ENCODE measurements around the gene LRRC18. TPM values are rescaled to one million over a fixed set of nuclear protein-coding genes. Genes with fewer than 3 reads are reported as not detected.

Gene LRRC18
- total RNA-seq, 1 experiment from 2014 or later, result not detected

- no peaks in the 10 kb centered on the region for H3K36me3 Mint-ChIP-seq (ENCODE audit: insufficient read depth, unreplicated experiment)
- H3K9me3 Mint-ChIP-seq (ENCODE audit: unreplicated experiment), result no peaks in the 10 kb centered on the region
- no peak for TF ChIP-seq CTCF (IDR thresholded peaks at IDR 0.05; ENCODE audit: unreplicated experiment)
- ChIA-PET POLR2A (interaction anchor here (0.7 kb wide), 1 partner anchor 515 kb away, joined by 3 read pairs; no protein-coding TSS in a partner anchor), CTCF (interaction anchor here (1.5 kb wide), 1 partner anchor 316 kb away, joined by 8 read pairs; no protein-coding TSS in a partner anchor)
- no peak overlapping the region for H3K4me3 Mint-ChIP-seq (ENCODE audit: unreplicated experiment)
- intact Hi-C loops (cut with micrococcal nuclease), result loop anchor here (10.0 kb wide), 1 partner anchor 432 kb away; no protein-coding TSS in a partner anchor
- DNase-seq (ENCODE audit: unreplicated experiment), result peak; percentile 57
- BruUV-seq (replicated peaks), result no TSS peak
- peaks cover 24% of the 10 kb centered on the region for H3K27me3 Mint-ChIP-seq (ENCODE audit: insufficient read depth, unreplicated experiment)
- no peaks in the 10 kb centered on the region for H3K4me1 Mint-ChIP-seq (ENCODE audit: insufficient read depth, unreplicated experiment)
- no peak overlapping the region for H3K27ac Mint-ChIP-seq (ENCODE audit: low read depth, unreplicated experiment)
Measured at GRCh38 chr10:48973065-48973464, 33.4 kb upstream of the LRRC18 start.

GRCh38 chr10:48970654-48971053, 31.0 kb upstream of the LRRC18 start:
- no peaks in the 10 kb centered on the region for H3K9me3 Mint-ChIP-seq (ENCODE audit: unreplicated experiment)
- no peak for TF ChIP-seq CTCF (IDR thresholded peaks at IDR 0.05; ENCODE audit: unreplicated experiment)
- H3K36me3 Mint-ChIP-seq (ENCODE audit: insufficient read depth, unreplicated experiment), result no peaks in the 10 kb centered on the region
- H3K27ac Mint-ChIP-seq (ENCODE audit: low read depth, unreplicated experiment), result no peak overlapping the region
- DNase-seq (ENCODE audit: unreplicated experiment), result no peak
- no TSS peak for BruUV-seq (replicated peaks)
- ChIA-PET CTCF (interaction anchor here (1.5 kb wide), 1 partner anchor 191 kb away, joined by 5 read pairs; no protein-coding TSS in a partner anchor), POLR2A (no interaction called here)
- H3K27me3 Mint-ChIP-seq (ENCODE audit: insufficient read depth, unreplicated experiment), result peaks cover 39% of the 10 kb centered on the region
- no peaks in the 10 kb centered on the region for H3K4me1 Mint-ChIP-seq (ENCODE audit: insufficient read depth, unreplicated experiment)
- H3K4me3 Mint-ChIP-seq (ENCODE audit: unreplicated experiment), result no peak overlapping the region
- intact Hi-C loops (cut with micrococcal nuclease), result loop anchor here (10.0 kb wide), 1 partner anchor 434 kb away; no protein-coding TSS in a partner anchor

- ChIA-PET CTCF (interaction anchor here (1.4 to 1.5 kb wide), 2 partner anchors 10 to 192 kb away, joined by 4 to 5 read pairs; no protein-coding TSS in a partner anchor), POLR2A (no interaction called here)
- intact Hi-C loops (cut with micrococcal nuclease), result loop anchor here (10.0 kb wide), 1 partner anchor 435 kb away; no protein-coding TSS in a partner anchor
- H3K27ac Mint-ChIP-seq (ENCODE audit: low read depth, unreplicated experiment), result no peak overlapping the region
- peaks cover 39% of the 10 kb centered on the region for H3K27me3 Mint-ChIP-seq (ENCODE audit: insufficient read depth, unreplicated experiment)
- no peak overlapping the region for H3K4me3 Mint-ChIP-seq (ENCODE audit: unreplicated experiment)
- no peaks in the 10 kb centered on the region for H3K36me3 Mint-ChIP-seq (ENCODE audit: insufficient read depth, unreplicated experiment)
- no peaks in the 10 kb centered on the region for H3K4me1 Mint-ChIP-seq (ENCODE audit: insufficient read depth, unreplicated experiment)
- TF ChIP-seq CTCF (IDR thresholded peaks at IDR 0.05; ENCODE audit: unreplicated experiment), result no peak
- H3K9me3 Mint-ChIP-seq (ENCODE audit: unreplicated experiment), result no peaks in the 10 kb centered on the region
- no peak for DNase-seq (ENCODE audit: unreplicated experiment)
- BruUV-seq (replicated peaks), result no TSS peak
Measured at GRCh38 chr10:48970046-48970445, 30.4 kb upstream of the LRRC18 start.

- ChIA-PET CTCF (no interaction called here), POLR2A (no interaction called here)
- Mint-ChIP-seq H3K4me1 (ENCODE audit: insufficient read depth, unreplicated experiment) (no peaks in the 10 kb centered on the region), H3K27ac (ENCODE audit: low read depth, unreplicated experiment) (no peak overlapping the region), H3K9me3 (ENCODE audit: unreplicated experiment) (no peaks in the 10 kb centered on the region), H3K4me3 (ENCODE audit: unreplicated experiment) (no peak overlapping the region), H3K27me3 (ENCODE audit: insufficient read depth, unreplicated experiment) (peaks cover 36% of the 10 kb centered on the region), H3K36me3 (ENCODE audit: insufficient read depth, unreplicated experiment) (no peaks in the 10 kb centered on the region)
- no peak for TF ChIP-seq CTCF (IDR thresholded peaks at IDR 0.05; ENCODE audit: unreplicated experiment)
- DNase-seq (ENCODE audit: unreplicated experiment), result no peak
- intact Hi-C loops (cut with micrococcal nuclease), result no loop called here
- no TSS peak for BruUV-seq (replicated peaks)
Measured at GRCh38 chr10:48968036-48968435, 28.4 kb upstream of the LRRC18 start.

All from MCF 10A (cell line).